Middle frontal gyrus (tissue), 1 donor: Measurements from ENCODE around the gene EXOC8.
A peak's percentile ranks its signal among the peaks of the same experiment; 100 is the strongest.

Experiments
- DNase-seq: peaks from one replicate; pipeline ENCODE4 v3.0.0-alpha.2; 2015; ENCODE audit warnings: low spot score; ENCODE audit errors: extremely low spot score

EXOC8 gene, protein sequence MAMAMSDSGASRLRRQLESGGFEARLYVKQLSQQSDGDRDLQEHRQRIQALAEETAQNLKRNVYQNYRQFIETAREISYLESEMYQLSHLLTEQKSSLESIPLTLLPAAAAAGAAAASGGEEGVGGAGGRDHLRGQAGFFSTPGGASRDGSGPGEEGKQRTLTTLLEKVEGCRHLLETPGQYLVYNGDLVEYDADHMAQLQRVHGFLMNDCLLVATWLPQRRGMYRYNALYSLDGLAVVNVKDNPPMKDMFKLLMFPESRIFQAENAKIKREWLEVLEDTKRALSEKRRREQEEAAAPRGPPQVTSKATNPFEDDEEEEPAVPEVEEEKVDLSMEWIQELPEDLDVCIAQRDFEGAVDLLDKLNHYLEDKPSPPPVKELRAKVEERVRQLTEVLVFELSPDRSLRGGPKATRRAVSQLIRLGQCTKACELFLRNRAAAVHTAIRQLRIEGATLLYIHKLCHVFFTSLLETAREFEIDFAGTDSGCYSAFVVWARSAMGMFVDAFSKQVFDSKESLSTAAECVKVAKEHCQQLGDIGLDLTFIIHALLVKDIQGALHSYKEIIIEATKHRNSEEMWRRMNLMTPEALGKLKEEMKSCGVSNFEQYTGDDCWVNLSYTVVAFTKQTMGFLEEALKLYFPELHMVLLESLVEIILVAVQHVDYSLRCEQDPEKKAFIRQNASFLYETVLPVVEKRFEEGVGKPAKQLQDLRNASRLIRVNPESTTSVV

DNA sequence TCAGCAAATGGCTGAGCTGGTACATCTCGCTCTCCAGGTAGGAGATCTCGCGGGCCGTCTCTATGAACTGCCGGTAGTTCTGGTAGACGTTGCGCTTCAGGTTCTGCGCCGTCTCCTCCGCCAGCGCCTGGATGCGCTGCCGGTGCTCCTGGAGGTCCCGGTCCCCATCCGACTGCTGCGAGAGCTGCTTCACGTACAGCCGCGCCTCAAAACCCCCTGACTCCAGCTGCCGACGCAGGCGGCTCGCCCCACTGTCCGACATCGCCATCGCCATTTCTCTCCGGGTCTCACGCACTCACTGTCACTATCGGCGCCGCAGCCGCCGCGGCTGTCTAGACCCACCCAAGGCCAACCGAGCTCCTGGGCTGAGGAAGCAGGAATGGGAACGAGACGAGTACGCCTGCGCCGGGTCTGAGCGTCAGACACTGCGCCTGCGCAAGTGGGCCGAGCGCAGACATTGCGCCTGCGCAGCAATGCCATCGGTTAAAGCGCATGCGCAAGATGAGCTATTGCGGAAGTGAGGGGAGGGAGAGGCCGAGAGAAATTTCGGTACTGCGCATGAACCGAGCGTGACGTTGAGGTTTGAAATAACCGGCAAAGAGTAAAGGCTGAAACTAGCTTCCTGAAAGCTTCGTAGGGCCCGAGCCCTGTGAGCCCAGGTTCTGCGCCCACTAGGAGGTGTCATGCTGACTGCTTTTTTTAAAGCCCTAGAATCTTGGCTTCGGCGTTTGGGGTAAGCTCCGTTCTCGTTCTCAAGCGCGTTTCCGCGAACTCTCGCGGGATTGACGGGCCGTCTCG lies at the start of gene EXOC8:
EXOC8 (minus strand) TSS at position 381 of the 798 bp plus-strand sequence; CDS start at position 274, 107 bp downstream.
- DNase-seq, result peak; percentile 99

DNA sequence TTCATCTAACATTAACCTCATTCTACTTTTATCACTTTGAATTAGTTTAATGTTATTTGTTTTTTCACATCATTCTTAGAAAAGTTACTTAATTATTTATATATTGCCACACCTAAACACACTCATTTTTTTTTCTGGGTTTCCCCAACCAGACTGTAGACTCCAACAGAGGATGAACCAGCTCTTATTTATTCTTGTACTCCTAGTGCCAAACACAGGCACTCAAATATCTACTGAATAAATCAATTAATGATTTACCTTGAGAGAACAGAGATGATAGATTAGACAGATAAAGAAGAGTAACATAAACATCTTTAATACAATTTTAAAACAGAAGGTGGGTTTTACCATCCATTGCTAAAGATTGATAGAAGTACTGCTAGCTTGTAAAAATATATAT lies 48.8 kb upstream of the EXOC8 start:
- no peak for DNase-seq

DNA sequence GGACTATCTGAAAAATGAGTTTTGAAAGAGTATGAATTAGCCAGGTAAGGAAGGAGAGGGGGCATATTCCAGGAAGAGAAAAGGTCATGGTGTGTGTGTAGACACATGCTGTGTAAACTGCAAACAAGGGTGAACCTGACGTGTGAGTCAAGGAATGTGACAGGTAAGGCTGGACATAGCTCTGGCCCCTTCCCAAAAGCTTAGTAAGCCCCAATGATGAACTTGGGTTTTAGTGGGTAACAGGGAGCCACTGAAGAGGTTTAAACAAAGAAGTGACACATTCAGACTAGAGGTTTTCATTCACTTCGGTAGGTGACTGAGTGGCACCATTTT lies 47.7 kb upstream of the EXOC8 start:
- DNase-seq, result no peak

DNA sequence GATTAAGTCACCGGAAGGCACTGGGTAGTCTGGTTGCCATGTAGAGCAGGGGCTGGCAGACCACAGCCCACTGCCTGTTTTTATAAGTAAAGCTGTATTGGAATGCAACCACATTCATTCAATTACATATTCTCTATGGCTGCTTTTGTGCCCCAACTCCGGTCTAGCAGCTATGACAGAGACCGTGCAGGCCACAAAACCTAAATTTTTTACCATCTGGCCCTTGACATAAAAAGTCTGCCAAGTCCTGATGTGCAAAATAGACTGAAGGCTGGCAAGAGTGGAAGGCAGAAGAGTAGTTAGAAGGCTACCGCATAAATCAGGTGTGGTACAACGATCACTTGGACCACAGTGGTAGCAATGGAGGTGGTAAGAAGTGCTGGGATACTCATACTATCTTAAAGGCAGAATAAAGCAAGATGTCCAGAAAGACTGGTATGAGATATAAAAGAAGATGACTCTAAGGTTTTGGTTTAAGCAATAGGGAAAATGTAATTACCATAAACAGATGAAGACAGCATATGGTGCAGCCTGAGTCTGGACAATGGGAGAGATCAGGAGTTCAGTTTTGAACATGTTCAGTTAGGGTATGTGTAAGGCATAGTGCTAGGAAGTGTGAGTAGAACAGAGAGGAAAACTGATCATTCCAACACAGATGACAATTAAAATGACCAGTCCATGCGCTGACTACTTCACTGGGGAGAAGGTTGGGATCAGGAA lies 47.2 kb upstream of the EXOC8 start:
- DNase-seq, result no peak

DNA sequence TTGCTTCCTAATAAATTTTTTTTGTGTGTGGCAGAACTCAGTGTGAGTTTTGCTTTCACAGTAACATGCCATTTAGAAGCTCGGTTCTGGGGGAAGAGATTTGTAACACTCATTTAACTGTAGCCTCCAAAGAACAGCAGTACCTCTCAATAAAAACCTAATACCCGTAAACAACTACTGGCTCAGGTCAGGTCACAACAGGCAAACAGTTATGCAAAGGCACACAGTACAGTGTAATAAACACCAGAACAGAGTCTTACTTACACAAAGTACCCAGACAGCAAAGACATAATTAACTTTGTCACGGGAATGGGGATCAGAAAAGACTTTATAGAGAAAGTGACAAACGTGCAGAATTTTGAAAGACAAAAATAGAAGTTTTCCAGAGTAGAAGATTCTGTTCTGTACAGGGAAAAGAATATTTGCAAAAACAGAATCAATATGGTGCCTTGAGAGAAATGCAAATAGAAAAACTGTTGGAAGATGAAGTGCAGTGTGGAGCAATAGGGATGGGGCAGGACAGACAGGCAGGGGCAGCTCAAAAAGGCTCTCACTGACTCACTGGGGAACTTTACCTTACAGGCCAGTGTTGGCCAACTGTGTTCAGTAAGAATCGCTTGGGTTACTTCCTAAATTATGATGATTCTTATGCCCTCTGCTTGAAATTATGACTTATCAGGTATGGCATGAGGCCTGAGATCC lies 45.7 kb upstream of the EXOC8 start:
- no peak for DNase-seq

DNA sequence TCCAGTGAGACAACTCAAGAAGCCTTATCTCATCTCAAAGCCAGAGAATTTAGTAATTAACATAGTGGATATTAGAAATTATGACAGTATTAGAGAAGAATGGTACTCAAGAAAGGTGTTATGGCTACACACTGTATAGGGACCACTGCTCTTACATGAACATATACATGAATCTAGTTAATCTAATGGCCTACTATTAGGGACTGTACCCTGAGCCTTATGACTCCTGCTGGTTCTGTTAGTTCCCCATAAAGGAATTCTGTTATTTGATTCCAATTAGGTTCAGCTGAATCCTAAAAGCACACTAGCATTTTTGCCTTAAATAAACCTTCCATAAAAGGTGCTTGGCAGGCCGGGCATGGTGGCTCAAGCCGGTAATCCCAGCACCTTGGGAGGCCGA lies 44.8 kb upstream of the EXOC8 start:
- no peak for DNase-seq

DNA sequence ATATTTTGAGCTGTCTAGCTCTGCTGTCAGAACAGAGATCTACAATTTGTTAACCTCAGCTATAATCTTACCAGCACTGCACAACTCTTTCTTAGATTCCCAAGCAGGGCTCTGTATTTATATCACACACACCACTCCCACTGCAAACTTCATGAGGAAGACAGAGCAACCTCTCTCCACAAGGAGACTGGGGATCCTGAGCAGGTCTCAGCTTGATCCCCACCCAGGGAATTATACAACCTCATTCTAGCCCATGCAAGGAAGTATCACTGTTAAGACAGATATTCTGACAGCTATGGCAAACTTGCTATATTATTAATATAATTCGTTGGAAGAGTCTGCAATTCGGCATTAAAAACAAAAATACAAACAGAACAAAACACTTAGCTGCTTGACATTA lies 44.1 kb upstream of the EXOC8 start:
- DNase-seq, result no peak

DNA sequence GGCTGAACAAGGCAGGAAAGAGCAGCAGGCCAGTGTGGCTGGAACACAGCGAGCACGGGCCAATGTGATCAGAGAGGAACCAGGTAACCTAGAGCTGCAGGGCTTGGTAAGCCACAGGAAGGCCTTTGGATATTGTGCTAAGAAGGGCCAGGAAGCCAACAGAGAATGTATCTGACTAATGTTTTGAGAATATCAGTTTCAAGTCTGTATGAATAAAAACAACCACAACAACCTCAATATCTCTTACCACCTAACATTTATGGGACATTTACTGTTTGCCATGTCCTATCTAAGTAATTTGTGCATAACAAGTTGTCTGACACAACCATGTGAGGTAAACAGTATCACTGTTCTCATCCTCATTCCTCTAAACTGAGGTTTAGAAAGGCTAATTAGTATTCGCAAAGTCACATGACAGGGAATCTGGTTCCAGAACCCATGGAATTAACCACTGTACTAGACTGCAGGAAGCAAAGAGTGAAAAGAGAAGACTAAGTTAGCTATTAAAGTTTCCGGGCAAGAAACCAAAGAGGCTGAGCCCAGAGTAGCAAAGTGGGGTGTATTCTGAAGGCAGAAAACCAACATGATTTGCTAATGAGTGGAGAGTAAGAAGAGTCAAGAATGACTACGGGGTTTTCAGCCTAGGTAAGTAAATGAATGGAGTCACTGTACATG lies 39.4 kb upstream of the EXOC8 start:
- DNase-seq, result no peak

DNA sequence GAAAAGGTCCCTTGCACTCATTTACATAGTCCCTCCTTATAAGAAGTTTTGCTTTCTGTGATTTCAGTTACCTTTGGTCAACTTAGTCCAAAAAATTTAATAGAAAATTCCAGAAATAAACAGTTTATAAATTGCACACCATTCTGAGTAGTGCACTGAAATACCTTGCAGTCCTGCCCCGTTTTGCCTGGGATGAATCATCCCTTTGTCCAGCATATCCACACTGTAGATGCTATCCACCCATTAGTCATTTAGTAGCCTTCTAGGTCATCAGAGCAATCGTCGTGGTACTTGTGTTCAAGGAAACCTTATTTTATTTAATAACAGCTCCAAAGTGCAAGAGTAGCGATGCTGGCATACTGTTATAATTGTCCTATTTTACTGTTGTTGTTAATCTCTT lies 38.4 kb upstream of the EXOC8 start:
- DNase-seq, result no peak

DNA sequence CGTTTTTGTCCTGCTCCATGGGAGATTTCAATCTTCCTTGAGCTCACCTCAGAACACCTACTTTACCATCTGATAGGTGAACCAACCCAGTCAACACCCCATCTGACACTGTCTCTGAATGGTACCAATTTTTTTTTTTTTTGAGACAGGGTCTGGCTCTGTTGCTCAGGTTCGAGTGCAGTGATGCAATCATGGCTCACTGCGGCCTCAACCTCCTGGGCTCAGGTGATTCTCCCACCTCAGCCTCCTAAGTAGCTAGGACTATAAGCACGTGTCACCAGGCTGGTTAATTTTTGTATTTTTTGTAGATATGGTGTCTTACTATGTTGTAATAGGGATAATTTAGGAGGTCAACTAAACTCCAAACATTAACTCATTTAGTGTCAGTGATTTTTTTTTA lies 36.7 kb upstream of the EXOC8 start:
- no peak for DNase-seq

DNA sequence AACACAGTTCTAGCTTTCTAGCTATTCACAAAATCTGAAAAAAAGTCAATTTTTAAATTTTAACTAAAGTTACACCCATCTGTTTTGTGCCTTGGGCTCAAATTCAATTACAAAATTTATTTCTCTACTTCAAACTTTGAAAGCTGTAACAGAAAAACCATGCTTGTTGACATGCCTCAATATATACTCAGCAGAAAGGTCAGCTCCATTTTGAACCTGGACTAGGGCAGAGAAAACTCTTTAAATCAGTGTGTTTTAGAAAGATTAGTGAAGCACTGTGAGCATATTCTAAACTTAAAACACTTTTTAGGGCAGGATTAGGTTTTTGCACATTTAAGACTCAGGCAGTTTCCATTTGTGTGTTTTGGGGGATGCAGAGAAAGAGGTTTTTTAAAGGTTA lies 34.8 kb upstream of the EXOC8 start:
- no peak for DNase-seq

DNA sequence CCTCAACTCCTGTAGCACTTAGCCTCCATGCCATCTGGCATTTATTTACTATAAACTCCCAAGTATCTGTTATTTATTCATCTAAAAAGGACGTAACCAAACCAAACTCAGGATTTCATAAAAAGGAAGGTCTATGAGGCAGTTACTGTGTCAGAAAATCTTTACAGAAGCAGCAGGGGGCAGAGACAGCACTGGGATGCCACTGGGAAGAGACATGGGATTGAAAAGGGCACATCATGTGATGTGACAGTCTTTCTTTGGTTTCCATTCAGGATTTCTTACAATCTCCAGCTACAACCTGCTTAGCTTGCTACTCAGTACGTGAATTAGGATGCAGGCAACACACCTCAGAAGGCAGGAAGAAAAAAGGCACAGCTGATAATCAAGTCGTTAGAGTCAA lies 31.6 kb upstream of the EXOC8 start:
- no peak for DNase-seq

DNA sequence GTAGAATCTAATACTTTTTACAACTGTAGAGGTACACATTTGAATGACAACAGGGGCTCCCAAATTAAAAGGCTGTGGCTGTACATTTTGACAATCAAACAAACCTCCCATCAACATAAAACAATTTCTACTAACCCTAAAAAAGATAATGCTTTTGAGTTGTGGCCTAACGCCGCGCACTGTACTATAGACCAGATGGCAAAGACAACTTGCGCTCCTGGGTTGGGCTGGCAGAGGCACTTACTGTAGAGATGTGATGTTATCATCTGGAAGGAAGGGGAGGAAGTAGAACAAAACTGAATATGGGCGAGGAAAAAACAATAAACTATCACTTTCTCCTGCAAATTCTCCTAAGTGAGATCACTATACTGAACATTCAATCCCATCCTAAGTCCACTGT lies 26.5 kb upstream of the EXOC8 start:
- DNase-seq, result no peak

DNA sequence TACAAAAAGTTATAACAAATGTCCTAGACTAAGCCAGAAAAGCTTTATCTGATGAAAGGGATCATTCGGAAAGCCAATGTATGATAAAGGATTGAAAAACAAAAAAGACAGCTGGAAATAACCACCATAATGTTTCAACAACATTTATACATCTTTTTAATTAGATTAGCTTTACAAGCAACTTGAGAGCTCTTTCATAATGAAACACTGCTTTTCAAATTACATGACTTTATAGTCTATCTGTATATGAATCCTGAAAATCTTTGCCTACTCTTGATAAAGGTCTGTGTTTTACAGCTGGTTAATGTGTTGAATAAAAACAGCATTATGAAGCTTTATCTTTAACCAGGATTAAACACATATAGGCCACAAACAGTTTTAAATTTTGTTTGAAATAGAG lies 26.0 kb upstream of the EXOC8 start:
- DNase-seq, result no peak

DNA sequence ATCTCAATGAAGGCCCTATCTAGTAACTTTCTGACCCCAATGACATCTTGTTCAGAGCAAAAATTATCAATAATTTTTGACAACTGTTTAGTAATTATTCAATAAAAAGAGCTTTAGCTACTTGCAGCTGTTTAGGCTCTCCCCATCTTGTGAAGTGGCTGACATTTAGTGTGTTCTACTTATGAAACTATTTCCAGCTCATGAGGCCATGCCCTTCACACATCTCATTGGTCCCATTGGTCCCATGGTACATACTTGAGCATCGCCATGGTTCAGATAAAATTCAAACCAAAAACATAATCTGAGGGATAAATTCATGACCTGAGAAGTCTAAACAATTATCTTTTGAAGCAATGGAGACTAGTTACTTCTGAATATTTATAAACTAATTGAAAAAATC lies 24.7 kb upstream of the EXOC8 start:
- DNase-seq, result no peak

DNA sequence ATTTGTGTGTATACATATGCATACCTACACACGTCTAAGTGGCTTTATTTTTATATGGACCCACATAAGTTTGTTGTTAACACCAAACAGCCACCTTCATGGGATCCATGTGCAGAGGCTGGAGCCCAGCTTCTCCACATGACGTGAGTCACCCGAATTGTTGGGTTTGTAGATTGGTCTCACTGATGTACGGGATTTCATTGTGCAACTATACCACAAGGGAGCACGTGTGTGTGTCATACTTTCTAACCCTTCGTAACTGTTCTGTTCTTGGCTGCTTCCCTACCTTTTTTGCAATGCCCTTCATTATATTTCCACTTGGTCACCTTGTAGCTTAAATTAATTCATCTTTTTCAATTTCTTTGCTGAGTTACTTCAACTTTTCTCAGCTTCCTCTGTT lies 21.5 kb upstream of the EXOC8 start:
- no peak for DNase-seq

DNA sequence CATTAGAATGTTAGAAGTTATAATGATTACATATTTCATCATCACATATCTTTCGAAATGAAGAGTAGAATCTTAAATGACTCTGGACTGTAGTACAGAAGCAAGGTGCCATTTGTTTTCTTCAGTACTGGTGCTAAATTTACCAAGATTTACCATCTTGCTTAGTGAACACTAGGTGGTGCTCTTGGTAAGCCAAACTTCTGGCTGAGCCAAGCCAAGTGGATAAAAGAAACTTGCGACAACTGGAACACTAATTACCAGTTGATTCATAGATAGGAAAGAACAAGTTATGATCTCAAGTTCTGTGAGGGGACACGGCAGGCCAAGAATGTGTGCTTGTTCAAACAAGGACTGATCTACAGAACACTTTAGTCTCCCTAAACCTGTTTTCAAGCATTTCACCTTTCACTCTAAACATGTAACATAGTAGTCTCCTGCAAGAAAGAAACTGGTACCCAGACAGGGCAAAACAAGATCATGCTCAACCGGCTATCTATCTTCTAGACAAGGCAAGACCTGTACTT lies 20.2 kb upstream of the EXOC8 start:
- peak; percentile 31 for DNase-seq

DNA sequence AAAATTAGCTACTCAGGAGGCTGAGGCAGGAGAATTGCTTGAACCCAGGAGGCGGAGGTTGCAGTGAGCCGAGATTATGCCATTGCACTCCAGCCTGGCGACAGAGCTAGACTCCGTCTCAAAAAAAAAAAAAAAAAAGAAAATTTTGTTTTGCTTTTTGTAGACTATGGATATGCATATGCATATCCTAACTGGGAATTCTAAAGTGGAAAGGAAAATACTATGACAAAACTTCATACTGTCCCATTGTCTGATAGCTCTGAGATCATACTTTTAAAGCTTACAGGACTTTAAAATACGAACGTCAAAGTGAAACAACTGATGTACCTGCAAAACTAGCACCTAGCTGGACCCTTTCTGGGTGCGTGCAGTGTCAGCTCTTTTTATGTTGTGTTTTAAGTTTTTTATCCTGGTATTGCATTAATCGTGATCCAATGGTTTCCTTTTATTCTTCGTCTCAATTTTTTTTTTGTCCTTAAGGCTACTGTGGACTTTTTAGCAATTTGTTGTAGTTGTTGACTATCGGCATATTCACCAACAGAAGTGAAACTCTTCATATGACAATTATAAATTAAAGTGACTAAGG lies 19.6 kb upstream of the EXOC8 start:
- DNase-seq, result no peak

DNA sequence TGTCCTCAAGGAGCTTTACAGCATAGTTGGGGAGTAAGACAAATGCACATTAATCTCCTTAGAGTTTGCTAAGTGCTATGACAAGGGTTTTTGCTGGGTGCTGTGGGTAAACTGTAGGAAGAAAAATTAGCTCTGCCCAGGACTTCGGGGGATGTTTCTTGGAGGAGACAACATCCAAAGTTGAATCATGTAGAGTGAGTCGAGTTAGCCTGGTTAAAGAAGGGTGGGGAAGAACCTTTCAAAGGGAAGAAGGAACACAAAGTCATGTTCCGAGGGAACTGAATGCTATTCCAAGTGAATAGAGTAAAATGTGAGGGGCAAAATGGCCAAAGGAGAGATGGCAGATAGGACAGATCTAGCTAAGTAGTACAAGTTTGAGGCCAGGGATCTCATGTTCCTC lies 17.5 kb upstream of the EXOC8 start:
- no peak for DNase-seq
